Measurements from ENCODE around the gene GRM1. TPM values are rescaled to one million over a fixed set of nuclear protein-coding genes. Genes with fewer than 3 reads are reported as not detected.
A peak's percentile ranks its signal among the peaks of the same experiment; 100 is the strongest.

The GRM1 gene
- total and polyA plus RNA-seq, 8 donors: not detected

DNA sequence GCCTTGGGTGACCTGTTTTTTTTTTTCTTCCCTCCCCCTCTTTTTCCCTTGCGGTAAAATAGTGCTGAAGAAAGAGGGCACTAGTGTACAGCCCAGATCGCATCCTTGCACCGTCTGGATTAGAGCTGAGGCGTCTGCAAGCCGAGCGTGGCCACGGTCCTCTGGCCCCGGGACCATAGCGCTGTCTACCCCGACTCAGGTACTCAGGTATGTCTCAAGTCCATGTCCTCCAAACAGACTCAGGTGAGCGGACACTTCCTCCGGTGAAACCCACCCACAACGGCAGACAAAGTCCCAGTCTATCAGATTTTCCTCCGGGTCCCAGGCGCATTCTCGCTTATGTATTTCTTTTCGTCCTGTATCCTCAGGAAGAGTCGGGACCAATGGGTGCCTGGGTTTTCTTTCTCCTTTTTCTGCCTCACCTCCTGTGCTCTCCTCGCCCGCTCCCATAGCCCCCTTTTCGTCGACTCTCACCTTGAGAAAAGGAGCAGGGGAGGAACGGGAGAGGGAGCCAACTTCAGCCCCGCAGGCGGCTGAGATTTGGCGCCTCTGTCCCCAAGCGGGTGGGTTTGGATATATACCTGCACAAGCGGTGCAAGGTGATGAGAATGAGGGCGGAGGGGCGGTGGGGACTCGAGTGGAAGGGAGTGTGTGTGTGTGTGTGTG, 1.1 kb upstream of the GRM1 start:
- Histone ChIP-seq H3K36me3 (no peaks in the 10 kb centered on the region), H3K27me3 (peaks cover 10 to 45% (median 30%) of the 10 kb centered on the region in 3 donors), H3K9me3 (peaks cover 0 to 6% (median 0%) of the 10 kb centered on the region in 4 donors), H3K27ac (no peak overlapping the region), H3K4me3 (no peak overlapping the region), H3K4me1 (peaks cover 0 to 12% (median 4%) of the 10 kb centered on the region in 4 donors)
- WGBS, 5 donors: 5 to 8% (median 6%) methylated on average over 31 of the region's 31 CpGs
- DNase-seq: peak in 1 of 2 donors; percentile 19
- intact Hi-C loops (cut with DNase I; ENCODE audit: low total_unique reads): no loop called here
- TF ChIP-seq EP300 (IDR thresholded peaks at IDR 0.05) (no peak), POLR2A (IDR thresholded peaks at IDR 0.05) (no peak), POLR2AphosphoS5 (IDR thresholded peaks at IDR 0.05) (no peak), CTCF (IDR thresholded peaks at IDR 0.05) (no peak)

DNA sequence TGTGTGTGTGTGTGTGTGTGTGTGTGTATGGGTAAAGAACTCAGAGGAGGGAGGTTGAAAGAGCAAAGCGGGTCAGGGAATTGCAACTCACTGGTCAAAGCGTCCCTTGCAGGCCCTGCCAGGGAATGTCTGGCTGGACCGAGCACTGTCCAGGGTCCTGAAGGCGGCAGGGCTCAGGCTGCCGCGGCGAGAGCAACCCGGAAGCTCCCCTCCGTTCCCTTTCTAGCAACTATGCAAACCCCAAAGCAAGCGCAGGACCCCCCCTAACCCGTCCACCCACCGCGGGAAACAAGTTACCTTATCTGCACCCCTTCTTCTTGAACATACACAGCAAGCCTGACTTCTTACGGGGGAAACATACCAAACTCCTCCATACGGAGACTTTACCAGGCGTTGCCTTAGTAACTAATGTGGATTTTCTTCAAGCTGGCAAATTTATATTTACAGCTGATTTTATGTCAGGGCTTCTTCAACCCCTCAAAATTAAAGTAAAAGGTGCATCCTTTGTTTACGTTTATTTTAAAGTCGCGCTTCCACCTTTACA, 538 bp upstream of the GRM1 start:
- DNase-seq: peak; percentile 55 to 90
- Histone ChIP-seq H3K36me3 (no peaks in the 10 kb centered on the region), H3K4me1 (peaks cover 0 to 12% (median 4%) of the 10 kb centered on the region in 4 donors), H3K9me3 (peaks cover 0 to 6% (median 0%) of the 10 kb centered on the region in 4 donors), H3K27me3 (peaks cover 10 to 45% (median 30%) of the 10 kb centered on the region in 3 donors), H3K27ac (no peak overlapping the region), H3K4me3 (peak overlapping the region in 1 of 4 donors; percentile 20)
- no peak for TF ChIP-seq POLR2AphosphoS5 (IDR thresholded peaks at IDR 0.05)
- no peak for TF ChIP-seq POLR2A (IDR thresholded peaks at IDR 0.05)
- no peak for TF ChIP-seq EP300 (IDR thresholded peaks at IDR 0.05)
- TF ChIP-seq CTCF (IDR thresholded peaks at IDR 0.05): no peak
- intact Hi-C loops (cut with DNase I; ENCODE audit: low total_unique reads): no loop called here
- 4 to 6% (median 5%) methylated on average over 14 to 19 of the region's 19 CpGs for whole genome bisulfite sequencing, 5 donors

DNA sequence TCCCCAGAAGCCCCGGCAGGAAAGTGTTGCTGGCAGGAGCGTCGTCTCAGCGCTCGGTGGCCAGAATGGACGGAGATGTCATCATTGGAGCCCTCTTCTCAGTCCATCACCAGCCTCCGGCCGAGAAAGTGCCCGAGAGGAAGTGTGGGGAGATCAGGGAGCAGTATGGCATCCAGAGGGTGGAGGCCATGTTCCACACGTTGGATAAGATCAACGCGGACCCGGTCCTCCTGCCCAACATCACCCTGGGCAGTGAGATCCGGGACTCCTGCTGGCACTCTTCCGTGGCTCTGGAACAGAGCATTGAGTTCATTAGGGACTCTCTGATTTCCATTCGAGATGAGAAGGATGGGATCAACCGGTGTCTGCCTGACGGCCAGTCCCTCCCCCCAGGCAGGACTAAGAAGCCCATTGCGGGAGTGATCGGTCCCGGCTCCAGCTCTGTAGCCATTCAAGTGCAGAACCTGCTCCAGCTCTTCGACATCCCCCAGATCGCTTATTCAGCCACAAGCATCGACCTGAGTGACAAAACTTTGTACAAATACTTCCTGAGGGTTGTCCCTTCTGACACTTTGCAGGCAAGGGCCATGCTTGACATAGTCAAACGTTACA, 817 bp downstream of the GRM1 start:
- 19 to 25% (median 21%) methylated on average over 20 to 25 of the region's 25 CpGs for WGBS, 5 donors
- no peaks in the 10 kb centered on the region for H3K36me3 ChIP-seq
- no peak overlapping the region for H3K4me3 ChIP-seq
- TF ChIP-seq CTCF (IDR thresholded peaks at IDR 0.05) (no peak), POLR2AphosphoS5 (IDR thresholded peaks at IDR 0.05) (no peak), EP300 (IDR thresholded peaks at IDR 0.05) (no peak)
- peaks cover 0 to 6% (median 0%) of the 10 kb centered on the region in 4 donors for H3K9me3 ChIP-seq
- peaks cover 10 to 45% (median 30%) of the 10 kb centered on the region in 3 donors for H3K27me3 ChIP-seq
- no peak overlapping the region for H3K27ac ChIP-seq
- DNase-seq: no peak
- H3K4me1 ChIP-seq: peaks cover 0 to 12% (median 4%) of the 10 kb centered on the region in 4 donors
- intact Hi-C loops (cut with DNase I; ENCODE audit: low total_unique reads): no loop called here

DNA sequence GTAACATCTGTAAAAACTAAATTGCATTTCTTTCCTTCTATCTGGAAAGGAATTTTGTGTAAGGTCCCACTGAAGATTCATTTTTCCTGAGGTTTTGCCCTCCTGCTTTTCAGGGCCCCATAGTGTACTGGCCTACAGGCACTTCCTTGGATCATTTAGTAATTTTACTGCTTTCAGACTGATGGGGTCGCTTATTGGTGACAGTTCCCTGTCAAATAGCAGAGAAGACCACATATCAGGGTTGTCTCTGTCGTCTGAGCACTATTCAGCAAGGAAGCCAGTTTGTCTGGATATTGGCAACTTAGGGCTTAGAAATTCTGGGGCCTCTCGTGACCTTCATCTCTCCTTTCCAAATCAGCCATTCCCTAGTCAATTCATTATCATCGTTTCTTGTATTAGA, 3.5 kb downstream of the GRM1 start:
- intact Hi-C loops (cut with DNase I; ENCODE audit: low total_unique reads): no loop called here
- DNase-seq: no peak
- Histone ChIP-seq H3K27ac (no peak overlapping the region), H3K27me3 (peaks cover 10 to 34% (median 29%) of the 10 kb centered on the region in 3 donors), H3K4me3 (no peak overlapping the region), H3K9me3 (peaks cover 0 to 6% (median 0%) of the 10 kb centered on the region in 4 donors), H3K4me1 (peaks cover 0 to 12% (median 4%) of the 10 kb centered on the region in 4 donors), H3K36me3 (no peaks in the 10 kb centered on the region)
- WGBS, 5 donors: 51 to 54% (median 51%) methylated on average over 4 of the region's 4 CpGs
- TF ChIP-seq CTCF (IDR thresholded peaks at IDR 0.05) (no peak), POLR2AphosphoS5 (IDR thresholded peaks at IDR 0.05) (no peak), EP300 (IDR thresholded peaks at IDR 0.05) (no peak), POLR2A (IDR thresholded peaks at IDR 0.05) (no peak)

Data from stomach (tissue), 9 donors.